HG03060 (cell line): ENCODE data around the gene CDC20B.
"Not testable (repeated sequence)": the region's sequence is repeated elsewhere in the genome, so short reads cannot be mapped to it uniquely, and the experiment has no call there.

Experiments used
- ATAC-seq: cut with Tn5 transposase; IDR thresholded peaks from one replicate; pipeline ENCODE4 v1.9.1; 2021; ENCODE audit warnings: low read depth, moderate number of reproducible peaks; ENCODE audit not compliant: unreplicated experiment

CDC20B gene

DNA sequence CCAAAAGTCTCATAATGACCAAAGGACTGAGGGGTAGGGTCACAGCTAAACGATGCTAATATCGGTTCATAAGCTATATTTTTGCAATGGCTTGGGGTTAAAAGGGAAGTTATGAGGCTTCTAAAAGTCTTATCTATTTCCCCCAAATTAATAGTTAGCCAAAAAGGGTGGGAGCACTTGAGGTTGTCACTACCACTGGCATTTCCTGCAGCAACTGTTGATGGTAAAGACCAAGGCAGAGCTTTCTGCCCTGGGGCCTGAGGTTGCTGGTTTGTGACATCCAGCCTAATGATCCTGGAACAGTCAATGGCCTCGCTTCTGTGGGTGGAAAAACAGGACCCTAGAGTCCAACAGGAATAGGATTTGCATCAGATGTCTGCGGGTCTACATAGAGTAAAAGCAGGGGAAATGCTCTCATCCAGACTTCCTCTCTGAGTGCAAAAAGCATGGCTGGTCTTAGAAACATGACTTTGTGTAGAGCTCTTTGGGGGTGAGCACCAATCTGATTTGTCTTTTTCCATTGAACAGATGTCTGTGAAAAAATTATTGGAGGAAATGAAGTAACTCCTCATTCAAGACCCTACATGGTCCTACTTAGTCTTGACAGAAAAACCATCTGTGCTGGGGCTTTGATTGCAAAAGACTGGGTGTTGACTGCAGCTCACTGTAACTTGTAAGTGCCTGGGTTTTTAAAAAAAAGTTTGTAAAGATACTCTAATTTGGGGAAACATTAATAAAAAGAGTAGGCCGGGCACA is 67.9 kb downstream of the CDC20B start:
- ATAC-seq = no peak

DNA sequence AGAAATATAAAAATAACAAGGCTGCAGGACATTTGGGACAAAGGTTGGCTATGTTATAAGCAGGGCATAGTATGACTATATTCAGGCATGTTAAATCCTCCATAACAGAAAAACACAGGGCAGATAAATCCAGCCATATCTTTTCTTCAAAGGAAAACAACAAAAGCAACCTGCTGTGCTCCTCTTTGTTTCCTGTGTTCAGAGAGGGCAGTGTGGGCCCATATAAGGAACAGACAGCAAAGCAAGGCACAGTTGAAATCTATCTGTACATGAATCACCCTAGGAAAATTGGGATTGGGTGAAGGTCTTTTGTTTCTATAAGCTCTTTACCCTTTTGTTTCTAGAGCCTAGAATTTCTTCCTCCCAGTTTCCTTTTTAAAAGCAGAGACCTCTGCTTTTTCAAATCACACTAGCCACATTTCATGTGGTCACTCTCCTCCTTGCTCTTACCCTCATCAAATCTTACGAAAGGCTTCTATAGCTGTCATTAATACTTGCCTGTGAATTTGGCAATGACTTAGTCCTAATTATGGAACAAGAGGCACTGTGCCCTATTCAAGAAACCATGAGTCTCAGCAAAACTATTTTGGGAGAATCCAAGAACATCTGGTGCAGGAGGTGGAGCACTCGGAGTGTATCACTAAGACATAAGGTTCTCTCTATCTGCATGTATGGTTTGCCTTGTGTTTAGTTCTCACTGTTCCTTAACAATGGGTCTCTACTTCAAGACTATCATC is 68.8 kb downstream of the CDC20B start:
- no peak for ATAC-seq

DNA sequence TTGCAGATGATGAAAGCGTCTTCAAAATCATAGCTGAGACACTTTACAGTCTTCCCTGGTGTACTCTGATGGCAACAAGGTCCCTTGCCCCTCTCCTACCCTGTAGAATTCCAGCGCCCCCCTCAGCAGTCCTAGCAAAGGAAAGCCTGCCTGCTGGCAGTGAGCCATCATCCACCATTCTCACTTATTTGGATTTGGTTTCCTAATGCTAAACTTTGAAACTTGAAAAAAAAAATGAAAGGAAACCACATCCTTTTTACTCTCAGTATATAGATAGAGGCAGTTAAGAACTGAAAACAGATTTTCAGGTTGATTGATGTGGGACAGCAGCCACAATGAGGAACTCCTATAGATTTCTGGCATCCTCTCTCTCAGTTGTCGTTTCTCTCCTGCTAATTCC is 70.6 kb downstream of the CDC20B start, which contains the start of gene GZMA:
Gene GZMA, plus strand, starts transcription at position 299 of the 400 bp plus-strand sequence. Its CDS starts 37 bp downstream, at position 336.
- ATAC-seq = no peak

DNA sequence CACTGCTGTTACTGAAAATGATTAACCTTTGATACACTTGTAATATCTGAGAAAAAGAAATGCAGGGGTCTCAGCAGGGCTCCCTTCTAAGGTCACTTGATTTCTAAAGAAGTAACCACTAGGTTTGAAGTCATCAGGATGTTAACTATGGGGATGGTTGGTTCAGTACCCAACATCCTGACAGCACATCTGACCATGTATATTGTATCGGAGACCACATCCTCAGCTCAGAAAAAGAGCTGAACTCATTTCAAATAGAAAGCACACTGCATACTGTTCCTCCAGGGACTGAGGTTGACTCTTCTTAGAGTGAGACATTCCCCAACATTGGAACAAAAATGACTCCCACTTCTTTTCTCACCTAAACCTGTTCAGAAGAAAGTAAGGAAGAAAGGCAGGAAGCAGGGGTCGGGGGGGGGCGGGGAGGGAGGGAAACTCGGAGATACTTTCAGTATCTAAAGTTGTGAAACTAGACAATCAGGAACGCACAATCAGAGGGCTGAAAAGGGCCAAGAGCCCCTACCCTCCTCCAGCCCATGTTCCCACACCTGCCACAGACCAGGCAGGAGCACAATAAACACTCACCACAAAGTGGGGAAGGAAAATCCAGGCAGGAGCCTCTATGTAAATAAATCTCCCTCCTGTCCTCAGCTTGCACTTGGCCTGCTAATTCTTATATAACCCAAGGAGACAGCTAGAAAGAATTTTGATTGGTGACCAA is 71.3 kb downstream of the CDC20B start:
- no peak for ATAC-seq

DNA sequence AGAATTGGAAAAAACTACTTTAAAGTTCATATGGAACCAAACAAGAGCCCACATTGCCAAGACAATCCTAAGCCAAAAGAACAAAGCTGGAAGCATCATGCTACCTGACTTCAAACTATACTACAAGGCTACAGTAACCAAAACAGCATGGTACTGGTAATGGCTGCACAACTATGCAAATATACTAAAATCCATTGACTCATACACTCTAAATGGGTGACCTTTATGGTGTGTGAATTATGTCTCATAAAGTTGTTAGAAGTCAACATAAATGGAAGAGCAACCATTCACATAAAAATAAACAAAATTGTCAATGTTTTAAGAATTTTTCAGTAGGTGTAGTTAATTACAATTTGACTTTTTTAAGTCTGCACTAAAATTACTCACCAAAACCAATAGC is 71.8 kb downstream of the CDC20B start:
- ATAC-seq = not testable (repeated sequence)

DNA sequence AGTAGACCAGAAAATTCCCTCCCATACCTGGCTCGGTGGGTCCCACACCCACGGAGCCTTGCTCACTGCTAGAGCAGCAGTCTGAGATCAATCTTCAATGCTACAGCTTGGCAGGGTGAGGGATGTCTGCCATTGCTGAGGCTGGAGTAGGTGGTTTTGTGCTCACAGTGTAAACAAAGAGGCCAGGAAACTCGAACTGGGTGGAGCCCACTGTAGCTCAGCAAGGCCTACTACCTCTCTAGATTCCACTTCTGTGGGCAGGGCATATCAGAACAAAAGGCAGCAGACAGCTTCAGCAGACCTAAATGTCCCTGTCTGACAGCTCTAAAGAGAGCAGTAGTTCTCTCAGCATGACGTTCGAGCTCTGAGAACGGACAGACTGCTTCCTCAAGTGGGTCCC is 76.1 kb downstream of the CDC20B start:
- no peak for ATAC-seq

DNA sequence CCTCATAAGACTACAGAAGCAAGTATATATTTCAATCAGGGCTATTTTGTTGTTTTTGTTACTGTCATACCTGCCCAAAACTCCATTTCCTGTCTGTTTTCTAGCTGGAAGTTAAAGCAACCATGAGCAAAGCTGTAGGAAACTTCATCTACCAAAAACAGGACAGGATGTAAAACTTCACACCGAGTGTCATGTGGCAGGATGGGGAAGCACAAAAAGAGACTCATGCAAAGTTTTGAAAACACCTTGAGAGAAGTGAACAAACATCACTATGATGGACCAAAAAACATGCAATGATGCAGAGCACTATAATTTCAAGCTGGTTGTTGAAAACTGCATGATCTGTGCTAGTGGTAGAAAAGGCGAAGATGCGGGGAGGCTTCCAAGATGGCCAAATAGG is 76.8 kb downstream of the CDC20B start:
- no peak for ATAC-seq

DNA sequence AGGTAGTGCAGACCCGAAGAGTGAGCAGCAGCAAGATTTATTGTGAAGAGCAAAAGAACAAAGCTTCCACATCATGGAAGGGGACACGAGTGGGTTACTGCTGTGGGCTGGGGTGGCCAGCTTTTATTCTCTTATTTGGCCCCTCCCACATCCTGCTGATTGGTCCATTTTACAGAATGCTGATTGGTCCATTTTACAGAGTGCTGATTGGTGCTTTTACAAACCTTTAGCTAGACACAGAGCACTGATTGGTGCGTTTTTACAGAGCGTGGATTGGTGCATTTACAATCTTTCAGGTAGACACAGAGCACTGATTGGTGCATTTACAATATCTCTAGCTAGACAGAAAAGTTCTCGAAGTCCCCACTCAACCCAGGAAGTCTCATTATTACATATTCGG is 82.0 kb downstream of the CDC20B start:
- ATAC-seq = not testable (repeated sequence)

DNA sequence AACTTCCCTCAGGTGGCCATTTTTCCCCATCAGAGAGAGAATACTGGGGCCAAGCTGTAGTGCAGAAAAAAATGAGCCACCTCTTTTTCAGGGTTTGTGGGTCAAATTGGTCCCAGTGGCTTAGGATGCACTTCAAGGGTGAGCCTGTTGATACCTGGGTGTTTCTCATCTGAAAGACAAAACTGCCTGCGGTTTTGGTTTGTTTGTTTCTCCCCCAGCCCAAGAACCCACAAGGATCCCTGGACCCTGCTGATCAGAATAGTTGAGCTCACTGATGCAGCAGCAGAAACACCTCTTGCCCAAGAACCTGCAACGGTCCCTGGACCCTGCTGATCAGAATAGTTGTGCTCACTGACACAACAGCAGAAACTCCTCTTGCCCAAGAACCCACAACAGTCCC is 83.7 kb downstream of the CDC20B start:
- ATAC-seq = not testable (repeated sequence)

DNA sequence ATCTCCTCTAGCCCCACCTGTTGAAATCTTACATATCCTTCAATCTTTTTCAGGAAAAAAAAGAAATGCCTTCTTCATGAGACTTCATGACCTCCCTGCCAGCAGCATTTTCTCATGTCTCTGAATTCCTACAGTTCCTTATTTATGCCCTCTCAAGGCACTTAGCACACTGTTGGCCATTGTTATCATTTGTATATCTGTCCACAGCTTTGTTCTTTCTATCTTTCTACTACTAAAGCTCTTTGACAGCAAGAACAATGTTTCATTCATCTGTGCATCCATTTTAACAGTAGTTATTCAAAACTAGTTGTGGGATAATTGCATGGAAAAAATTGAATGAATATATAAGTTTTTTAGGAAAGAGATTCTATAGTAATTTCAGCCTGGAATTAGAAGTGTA is 91.4 kb downstream of the CDC20B start:
- ATAC-seq = no peak

DNA sequence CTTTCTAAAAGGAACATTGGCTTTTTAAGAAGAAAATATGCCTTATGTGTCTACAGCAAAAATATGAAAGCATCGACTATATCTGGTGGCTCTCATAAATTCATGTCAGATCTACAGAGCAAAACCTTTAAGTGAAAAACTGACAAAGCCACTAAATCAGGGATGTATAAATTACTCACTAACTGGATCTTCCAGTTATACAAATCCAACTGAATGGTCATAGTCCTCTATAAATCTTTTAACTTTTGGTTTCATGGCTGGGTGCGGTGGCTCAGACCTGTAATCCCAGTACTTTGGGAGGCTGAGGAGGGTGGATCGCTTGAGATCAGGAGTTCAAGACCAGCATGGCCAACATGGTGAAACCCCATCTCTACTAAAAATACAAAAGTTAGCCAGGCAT is 99.8 kb downstream of the CDC20B start:
- ATAC-seq = no peak

DNA sequence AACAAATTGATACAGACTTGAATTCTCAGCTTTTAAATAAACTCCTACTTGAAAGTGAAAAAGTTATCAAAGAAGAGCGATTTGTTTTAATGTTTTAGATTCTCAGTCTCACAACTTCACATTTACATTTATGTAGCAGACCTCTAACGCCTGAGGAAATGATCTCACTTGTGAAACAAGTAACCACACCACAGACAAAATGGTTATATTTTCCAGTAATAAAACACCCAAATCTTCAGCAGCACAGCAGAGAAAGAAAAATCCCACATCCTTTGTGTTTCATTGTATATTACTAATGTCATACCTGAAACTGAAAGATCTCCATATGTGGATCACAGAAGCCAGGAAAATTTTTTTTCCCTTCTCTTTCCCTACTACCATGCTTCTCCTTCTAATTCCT is 100.3 kb downstream of the CDC20B start:
- no peak for ATAC-seq

DNA sequence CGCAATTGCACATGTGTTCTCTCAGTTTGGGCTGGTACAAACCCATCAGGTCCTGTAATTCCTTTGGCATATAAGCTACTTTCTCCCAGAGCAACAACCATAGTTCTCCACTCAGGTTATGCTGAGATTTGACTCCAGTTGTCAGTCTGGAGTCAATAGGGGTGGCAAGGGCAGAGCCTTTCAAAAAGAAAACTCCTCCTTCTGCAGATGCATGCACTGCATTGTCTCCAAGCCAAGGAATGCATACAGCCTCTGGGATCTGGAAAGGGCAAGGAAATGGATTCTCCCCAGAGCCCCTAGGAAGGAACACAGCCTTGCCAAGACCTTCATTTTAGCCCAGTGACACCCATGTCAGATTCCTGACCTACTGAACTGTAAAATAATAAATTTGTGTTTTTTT is 101.6 kb downstream of the CDC20B start:
- no peak for ATAC-seq

DNA sequence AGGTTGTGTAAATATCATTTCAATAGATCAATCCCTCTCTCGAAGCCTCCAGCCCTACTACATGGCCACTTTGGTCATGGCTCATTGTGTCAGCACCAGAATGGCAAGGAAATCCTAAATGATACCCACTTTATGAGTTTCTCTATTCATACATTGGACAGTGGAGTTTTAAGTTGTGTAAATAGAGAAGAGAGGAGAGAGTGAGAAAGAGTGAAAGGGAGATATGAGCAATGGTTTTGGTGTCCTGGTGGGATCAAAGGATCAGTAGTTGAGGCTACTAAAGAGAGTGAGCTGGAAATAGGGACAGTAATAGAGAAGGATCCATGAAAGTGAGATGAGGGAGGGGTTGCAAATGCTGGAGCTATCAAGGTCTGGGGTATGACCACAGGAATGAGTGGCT is 102.0 kb downstream of the CDC20B start:
- ATAC-seq = no peak

DNA sequence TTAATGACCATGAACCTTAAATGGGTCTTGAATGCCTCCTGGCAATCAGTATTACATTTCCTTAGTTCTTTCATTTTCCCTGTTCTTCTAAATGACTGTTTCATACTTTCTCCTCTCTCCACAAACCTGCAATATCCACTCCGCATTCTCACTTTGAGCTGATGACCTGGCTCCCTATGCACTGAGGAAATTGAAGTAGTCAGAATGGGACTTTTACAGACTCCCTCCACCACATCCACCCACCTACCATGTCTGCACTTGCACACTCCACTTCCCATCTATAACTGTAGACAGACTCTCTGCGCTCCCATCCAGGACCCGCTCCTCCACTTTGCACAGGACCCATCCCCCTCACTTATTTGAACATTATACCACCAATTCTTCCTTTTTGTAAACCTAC is 106.7 kb downstream of the CDC20B start:
- no peak for ATAC-seq

DNA sequence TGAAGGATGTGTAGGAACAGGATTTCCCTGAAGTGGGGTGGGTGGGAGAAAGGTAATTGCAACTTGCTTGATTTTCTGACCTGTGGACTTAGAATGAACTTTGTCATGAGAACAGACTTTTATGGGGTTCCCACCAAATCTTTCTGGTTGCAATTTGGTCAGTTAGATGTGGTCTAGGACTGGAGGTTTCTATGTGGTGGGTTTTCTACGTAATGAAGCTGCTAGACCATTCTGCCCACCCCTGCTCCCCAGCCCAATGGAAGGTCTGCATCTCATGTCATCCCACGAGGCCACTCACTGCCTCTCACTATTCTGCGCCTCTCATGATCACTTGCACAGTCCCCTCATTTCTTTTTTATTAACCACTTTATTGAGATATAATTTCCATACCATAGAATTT is 108.5 kb downstream of the CDC20B start:
- no peak for ATAC-seq

DNA sequence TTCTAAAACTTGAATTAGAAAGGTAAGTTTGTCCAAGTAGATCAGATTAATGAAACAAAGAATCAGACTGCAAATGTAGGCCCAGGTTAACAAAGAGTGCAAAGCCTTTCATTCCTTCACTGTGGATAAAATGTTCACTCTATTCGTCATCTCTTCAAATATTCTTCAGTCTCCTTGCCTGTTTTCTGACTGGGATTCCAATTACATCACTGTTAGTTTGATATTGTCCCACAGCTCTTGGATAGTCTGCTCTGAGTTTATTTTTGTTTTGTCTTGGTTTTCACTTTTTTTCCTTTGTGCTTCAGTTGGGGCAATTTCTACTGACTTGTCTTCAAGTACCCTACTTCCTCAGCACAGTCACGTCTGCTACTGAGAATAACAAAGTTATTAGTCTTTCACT is 109.1 kb downstream of the CDC20B start:
- ATAC-seq = no peak

DNA sequence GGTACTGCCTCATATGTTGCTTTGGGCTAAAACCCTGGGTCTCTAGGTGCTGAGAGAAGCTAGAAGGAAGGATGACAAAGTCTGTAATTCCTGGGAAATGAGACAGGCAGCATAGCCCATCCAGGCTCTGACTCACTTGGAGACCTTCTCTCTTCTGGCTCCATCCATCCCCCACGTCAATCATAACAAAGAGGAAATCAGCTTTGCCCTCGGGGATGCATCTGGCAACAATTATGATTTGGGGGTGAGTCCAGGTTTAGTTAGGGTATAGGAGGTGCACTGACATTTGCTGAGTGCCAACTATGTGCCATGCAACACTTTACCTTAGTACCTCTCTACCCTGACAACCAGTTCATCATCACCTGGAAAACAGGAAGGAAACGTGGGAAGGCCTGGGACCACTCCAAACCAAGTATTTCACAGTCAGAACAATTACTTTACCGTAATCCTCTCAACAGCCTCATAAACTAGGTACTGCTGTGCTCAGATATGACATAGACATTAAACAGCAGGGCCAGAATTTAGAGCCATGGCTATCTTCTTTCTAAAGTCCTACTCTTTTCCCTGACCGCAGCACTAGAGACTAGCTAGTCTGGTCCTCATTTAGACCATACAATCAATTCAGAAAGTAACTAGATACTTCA is 109.6 kb downstream of the CDC20B start:
- ATAC-seq = no peak
